ENCODE results near the gene KDSR. TPM values are rescaled to one million over a fixed set of nuclear protein-coding genes. Genes with fewer than 3 reads are reported as not detected.

Gene KDSR
- total and polyA plus RNA-seq, 9 of the 15 experiments (the other 6 are each of a cell fraction or from before 2014, with no cell fraction given) = 4.0 to 24.7 (median 12.4) TPM

GRCh38 chr18:63313396-63313917 is 53.5 kb downstream of the KDSR start:
- WGBS (ENCODE audit: insufficient coverage, low coverage, missing lambda C conversion rate) = 0% methylated on average over 5 of the region's 5 CpGs
- Histone ChIP-seq H3K9ac (ENCODE audit: insufficient read depth in 1 of 2, low read depth in 2 of 2, low read length in 2 of 2) (no peak overlapping the region), H3K4me3 (no peak overlapping the region), H2AFZ (ENCODE audit: low read depth, low read length) (no peak overlapping the region), H3K9me1 (ENCODE audit: control insufficient read depth, insufficient read depth, low read length) (no peaks in the 10 kb centered on the region), H3K9me3 (replicated peaks; ENCODE audit: control insufficient read depth, insufficient read depth, low read depth, low read length) (no peaks in the 10 kb centered on the region), H3K79me2 (ENCODE audit: control insufficient read depth, insufficient read depth, low read length) (no peaks in the 10 kb centered on the region), H4K20me1 (replicated peaks; ENCODE audit: control insufficient read depth, insufficient read depth, low read length) (no peaks in the 10 kb centered on the region), H3K4me1 (replicated peaks in 1 of 2; ENCODE audit: control insufficient read depth in 2 of 2, insufficient read depth in 2 of 2, low read length in 2 of 2) (peaks cover 2 to 8% of the 10 kb centered on the region in 2 experiments; a peak in 4 of 5 replicates), H3K36me3 (ENCODE audit: control insufficient read depth, insufficient read depth, low read length) (no peaks in the 10 kb centered on the region), H3K4me2 (ENCODE audit: insufficient read depth, low read length) (no peak overlapping the region), H3K27me3 (ENCODE audit: control insufficient read depth in 2 of 2, insufficient read depth in 2 of 2, low read length in 2 of 2) (peaks cover 3 to 10% of the 10 kb centered on the region in 2 experiments; a peak in 3 of 5 replicates), H3K27ac (ENCODE audit: extremely low read depth, low read depth, low read length) (no peak overlapping the region)
- BruUV-seq (replicated peaks) = no TSS peak
- no peak for DNase-seq (ENCODE audit: extremely low read depth in 1 of 4, low spot score in 3 of 4)
- no peak for ATAC-seq
- in situ Hi-C loops (cut with MboI) = no loop called here
- POLR2A ChIA-PET = no interaction called here
- no peak for FAIRE-seq
- TF ChIP-seq EGR1 (conservative IDR thresholded peaks at IDR 0.05) (peak; percentile 64), ZNF778 (CRISPR knock-in tag; IDR thresholded peaks at IDR 0.05) (no peak)
- intact Hi-C loops (cut with micrococcal nuclease) = no loop called here
- CTCF ChIA-PET (ENCODE audit: low intra/inter-chr PET ratio) = no interaction called here

DNA sequence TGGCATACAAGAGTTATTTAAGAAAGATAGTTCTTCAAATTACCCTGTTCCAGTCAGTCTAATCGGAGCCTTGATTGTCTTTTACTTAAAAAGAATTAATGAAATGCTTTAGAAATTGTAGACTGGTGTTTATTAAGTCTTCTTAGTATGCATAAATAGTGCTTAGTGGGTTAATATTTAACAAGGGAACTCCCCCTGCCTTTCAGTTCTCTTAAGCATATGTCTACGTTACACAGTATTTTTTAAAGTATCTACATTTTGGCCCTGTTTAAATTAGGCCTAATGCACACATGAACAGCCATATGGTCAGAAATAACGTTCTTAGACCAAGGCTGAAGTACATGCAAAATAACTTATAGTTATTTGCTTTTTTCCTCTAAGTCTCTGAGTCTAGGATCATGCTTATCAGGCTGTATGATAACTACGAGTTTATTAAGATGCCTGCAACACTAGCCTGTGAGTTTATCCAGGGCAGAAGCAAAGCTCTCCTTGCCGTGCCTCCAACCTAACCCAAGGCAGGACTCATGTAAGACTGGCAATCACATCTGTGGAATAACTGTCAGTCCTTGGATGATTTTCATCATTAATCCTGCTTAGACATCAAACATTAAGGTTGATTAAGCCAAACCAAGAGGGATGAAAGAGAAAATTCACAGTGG is 54.1 kb downstream of the KDSR start:
- no peak overlapping the region for H3K27ac ChIP-seq (ENCODE audit: extremely low read depth, low read depth, low read length)
- TF ChIP-seq ARID4B (CRISPR knock-in tag; IDR thresholded peaks at IDR 0.05) (no peak), KAT8 (IDR thresholded peaks at IDR 0.05; ENCODE audit: low read depth) (no peak), ZNF717 (CRISPR knock-in tag; IDR thresholded peaks at IDR 0.05) (no peak), ATF2 (CRISPR knock-in tag; IDR thresholded peaks at IDR 0.05) (no peak), ZNF212 (CRISPR knock-in tag; IDR thresholded peaks at IDR 0.05) (no peak), NFE2 (IDR thresholded peaks at IDR 0.05; ENCODE audit: low read depth) (no peak), BCL6 (CRISPR knock-in tag; IDR thresholded peaks at IDR 0.05) (no peak), RHOXF2B (CRISPR knock-in tag; conservative IDR thresholded peaks at IDR 0.05) (no peak)

More for the DNA sequence above, 54.1 kb downstream of the KDSR start:
- in situ Hi-C loops (cut with MboI) = no loop called here
- Histone ChIP-seq H3K9me3 (replicated peaks; ENCODE audit: control insufficient read depth, insufficient read depth, low read depth, low read length) (no peaks in the 10 kb centered on the region), H2AFZ (ENCODE audit: low read depth, low read length) (no peak overlapping the region), H3K36me3 (ENCODE audit: control insufficient read depth, insufficient read depth, low read length) (no peaks in the 10 kb centered on the region), H3K27me3 (ENCODE audit: control insufficient read depth in 2 of 2, insufficient read depth in 2 of 2, low read length in 2 of 2) (peaks cover 3 to 9% of the 10 kb centered on the region in 2 experiments; a peak in 3 of 5 replicates), H3K79me2 (ENCODE audit: control insufficient read depth, insufficient read depth, low read length) (no peaks in the 10 kb centered on the region), H3K9me1 (ENCODE audit: control insufficient read depth, insufficient read depth, low read length) (no peaks in the 10 kb centered on the region), H3K4me3 (no peak overlapping the region), H3K4me2 (ENCODE audit: insufficient read depth, low read length) (no peak overlapping the region), H4K20me1 (replicated peaks; ENCODE audit: control insufficient read depth, insufficient read depth, low read length) (no peaks in the 10 kb centered on the region), H3K9ac (ENCODE audit: insufficient read depth in 1 of 2, low read depth in 2 of 2, low read length in 2 of 2) (no peak overlapping the region), H3K4me1 (replicated peaks in 1 of 2; ENCODE audit: control insufficient read depth in 2 of 2, insufficient read depth in 2 of 2, low read length in 2 of 2) (peaks cover 2% of the 10 kb centered on the region in 2 experiments; a peak in 4 of 5 replicates)
- no TSS peak for BruUV-seq (replicated peaks)
- ATAC-seq (no peak), DNase-seq (ENCODE audit: extremely low read depth in 1 of 4, low spot score in 3 of 4) (no peak), FAIRE-seq (no peak)
- WGBS (ENCODE audit: insufficient coverage, low coverage, missing lambda C conversion rate) = 4% methylated on average over 5 of the region's 5 CpGs
- ChIA-PET CTCF (ENCODE audit: low intra/inter-chr PET ratio) (no interaction called here), POLR2A (no interaction called here)
- intact Hi-C loops (cut with micrococcal nuclease) = no loop called here
